VCaP (cell line): ENCODE measurements around the gene TRIO.

ENCODE experiments used
- H3K27ac ChIP-seq: fragments of 450-650 bp; 2 replicates; pipeline ENCODE4 v1.5.1; 2017
- TF ChIP-seq, protein P1 (sequence below): fragments of 450-650 bp; conservative IDR thresholded peaks from 2 replicates; pipeline ENCODE4 v1.5.1; 2017; ENCODE audit warnings: mild to moderate bottlenecking, moderate library complexity

TRIO gene

GRCh38 chr5:14229734-14230133 is 86.6 kb downstream of the TRIO start:
- TF ChIP-seq, protein P1, sequence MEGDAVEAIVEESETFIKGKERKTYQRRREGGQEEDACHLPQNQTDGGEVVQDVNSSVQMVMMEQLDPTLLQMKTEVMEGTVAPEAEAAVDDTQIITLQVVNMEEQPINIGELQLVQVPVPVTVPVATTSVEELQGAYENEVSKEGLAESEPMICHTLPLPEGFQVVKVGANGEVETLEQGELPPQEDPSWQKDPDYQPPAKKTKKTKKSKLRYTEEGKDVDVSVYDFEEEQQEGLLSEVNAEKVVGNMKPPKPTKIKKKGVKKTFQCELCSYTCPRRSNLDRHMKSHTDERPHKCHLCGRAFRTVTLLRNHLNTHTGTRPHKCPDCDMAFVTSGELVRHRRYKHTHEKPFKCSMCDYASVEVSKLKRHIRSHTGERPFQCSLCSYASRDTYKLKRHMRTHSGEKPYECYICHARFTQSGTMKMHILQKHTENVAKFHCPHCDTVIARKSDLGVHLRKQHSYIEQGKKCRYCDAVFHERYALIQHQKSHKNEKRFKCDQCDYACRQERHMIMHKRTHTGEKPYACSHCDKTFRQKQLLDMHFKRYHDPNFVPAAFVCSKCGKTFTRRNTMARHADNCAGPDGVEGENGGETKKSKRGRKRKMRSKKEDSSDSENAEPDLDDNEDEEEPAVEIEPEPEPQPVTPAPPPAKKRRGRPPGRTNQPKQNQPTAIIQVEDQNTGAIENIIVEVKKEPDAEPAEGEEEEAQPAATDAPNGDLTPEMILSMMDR: no peak
- no peak overlapping the region for H3K27ac ChIP-seq

GRCh38 chr5:14231156-14231555 is 88.0 kb downstream of the TRIO start:
- TF ChIP-seq, protein P1: no peak
- H3K27ac ChIP-seq: no peak overlapping the region

DNA sequence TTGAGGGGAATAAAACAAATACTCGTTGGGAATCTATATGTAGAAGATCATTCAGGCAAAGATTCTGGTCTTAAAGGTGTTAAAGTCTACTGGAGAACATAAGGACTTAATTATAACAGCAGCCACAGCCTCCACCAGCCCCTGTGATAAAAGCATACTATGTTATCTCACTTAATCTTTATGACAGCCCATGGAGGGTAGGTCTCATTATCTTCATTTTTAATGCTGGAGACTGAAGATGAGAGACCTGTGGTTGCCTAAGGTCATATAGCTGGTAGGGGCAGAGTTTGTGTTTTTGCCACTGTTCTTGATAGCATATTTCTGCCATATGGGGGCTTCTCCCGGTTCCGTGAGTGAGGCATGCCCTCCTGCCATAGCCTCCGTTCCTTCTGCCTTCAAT is 88.7 kb downstream of the TRIO start:
- TF ChIP-seq, protein P1: no peak
- no peak overlapping the region for H3K27ac ChIP-seq

- H3K27ac ChIP-seq: no peak overlapping the region
Observed at GRCh38 chr5:14234204-14234603, 91.1 kb downstream of the TRIO start.

DNA sequence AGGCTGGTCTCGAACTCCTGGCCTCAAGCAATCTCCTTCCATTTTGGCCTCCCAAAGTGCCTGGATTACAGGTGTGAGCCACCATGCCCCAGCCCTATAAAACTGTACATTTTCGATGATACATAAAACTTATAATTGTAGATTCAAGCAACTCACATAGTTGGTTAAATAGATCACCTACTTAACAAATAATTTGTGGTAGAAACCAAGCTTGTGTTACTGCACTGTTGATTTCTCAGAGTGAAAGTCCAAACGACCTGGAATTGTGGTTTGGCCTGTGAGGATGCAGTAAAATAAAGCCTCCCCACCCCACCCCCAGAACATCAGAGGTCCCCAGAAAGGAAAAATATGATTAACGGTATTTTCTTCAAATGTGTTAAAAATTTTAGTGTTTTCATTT is 92.7 kb downstream of the TRIO start:
- H3K27ac ChIP-seq: no peak overlapping the region
- TF ChIP-seq, protein P1: no peak

More at GRCh38 chr5:14234204-14234603, 91.1 kb downstream of the TRIO start:
- TF ChIP-seq, protein P1: no peak

- TF ChIP-seq, protein P1: no peak
- H3K27ac ChIP-seq: no peak overlapping the region
Observed at GRCh38 chr5:14236757-14237156, 93.6 kb downstream of the TRIO start.

GRCh38 chr5:14237317-14238086 is 94.4 kb downstream of the TRIO start:
- TF ChIP-seq, protein P1: no peak
- no peak overlapping the region for H3K27ac ChIP-seq
